Liver (tissue), 9 donors: ENCODE results near the gene ORAI2. TPM values are rescaled to one million over a fixed set of nuclear protein-coding genes. Genes with fewer than 3 reads are reported as not detected.
"Not testable (repeated sequence)": the region's sequence is repeated elsewhere in the genome, so short reads cannot be mapped to it uniquely, and the experiment has no call there.

Experiments used
- DNase-seq: peaks from one replicate; pipeline ENCODE4 v3.0.0-alpha.2; 2017; ENCODE audit warnings: low spot score
- H3K27ac ChIP-seq, 2 donors: one replicate each; pipeline ENCODE4 v1.7.0; 2013; ENCODE audit warnings: inconsistent platforms in 2 of 2, low read length in 2 of 2, control low read depth in 1 of 2, low read depth in 1 of 2, mild to moderate bottlenecking in 1 of 2
- H3K27me3 ChIP-seq, 4 donors: one replicate each; pipeline versions ENCODE4 v1.6.1 to v1.7.0; 2013; ENCODE audit warnings: low read length in 3 of 4, inconsistent platforms in 1 of 4, mild to moderate bottlenecking in 1 of 4, moderate library complexity in 1 of 4; ENCODE audit not compliant: control insufficient read depth in 4 of 4, insufficient read depth in 4 of 4
- H3K36me3 ChIP-seq, 4 donors: one replicate each; pipeline versions ENCODE4 v1.6.1 to v1.7.0; 2013; ENCODE audit warnings: low read length in 3 of 4, mild to moderate bottlenecking in 3 of 4, low read depth in 1 of 4, moderate library complexity in 1 of 4; ENCODE audit not compliant: control insufficient read depth in 4 of 4, insufficient read depth in 3 of 4
- H3K4me1 ChIP-seq, 4 donors: one replicate each; pipeline versions ENCODE4 v1.6.1 to v1.7.0; 2013; ENCODE audit warnings: low read length in 3 of 4, mild to moderate bottlenecking in 3 of 4, moderate library complexity in 1 of 4; ENCODE audit not compliant: control insufficient read depth in 4 of 4, insufficient read depth in 4 of 4
- H3K4me3 ChIP-seq, 3 donors: one replicate each; pipeline versions ENCODE4 v1.6.1 to v1.7.0; 2013; ENCODE audit warnings: low read length in 3 of 3, control low read depth in 1 of 3, low read depth in 1 of 3, mild to moderate bottlenecking in 1 of 3
- H3K9ac ChIP-seq, 2 donors: one replicate each; pipeline ENCODE4 v1.7.0; 2013; ENCODE audit warnings: low read length in 2 of 2, mild to moderate bottlenecking in 2 of 2, moderate library complexity in 2 of 2, control low read depth in 1 of 2, low read depth in 1 of 2
- H3K9me3 ChIP-seq, 4 donors: one replicate each; pipeline versions ENCODE4 v1.6.1 to v1.7.0; 2013; ENCODE audit warnings: low read length in 3 of 4; ENCODE audit not compliant: control insufficient read depth in 4 of 4
- ATF3 ChIP-seq: IDR thresholded peaks from 2 replicates; pipeline ENCODE4 v1.6.1; 2016; ENCODE audit warnings: antibody characterized with exemption
- CTCF ChIP-seq: fragments of 150-350 bp; IDR thresholded peaks from 2 replicates; pipeline ENCODE4 v1.5.1; 2017; ENCODE audit warnings: improper control_type of control experiment, low read depth, low read length; ENCODE audit not compliant: missing input control
- EGR1 ChIP-seq, 2 donors: IDR thresholded peaks; 2 replicates each; pipeline ENCODE4 v1.6.1; 2016 to 2018; ENCODE audit warnings: antibody characterized with exemption in 2 of 2, low read depth in 2 of 2
- FOXA1 ChIP-seq: IDR thresholded peaks from 2 replicates; pipeline ENCODE4 v1.6.1; 2016; ENCODE audit warnings: antibody characterized with exemption
- FOXA2 ChIP-seq: IDR thresholded peaks from 2 replicates; pipeline ENCODE4 v1.6.1; 2016; ENCODE audit warnings: antibody characterized with exemption
- GABPA ChIP-seq, 2 donors: IDR thresholded peaks in 1 of 2; conservative IDR thresholded peaks in 1 of 2; 2 replicates each; pipeline ENCODE4 v1.6.1; 2016; ENCODE audit warnings: antibody characterized with exemption in 2 of 2, mild to moderate bottlenecking in 1 of 2, moderate library complexity in 1 of 2
- HNF4A ChIP-seq, 2 donors: conservative IDR thresholded peaks; 2 replicates each; pipeline ENCODE4 v1.6.1; 2016; ENCODE audit warnings: antibody characterized with exemption in 2 of 2, mild to moderate bottlenecking in 2 of 2
- HNF4G ChIP-seq: IDR thresholded peaks from 2 replicates; pipeline ENCODE4 v1.6.1; 2016; ENCODE audit warnings: antibody characterized with exemption
- JUND ChIP-seq, 2 donors: IDR thresholded peaks; 2 replicates each; pipeline ENCODE4 v1.6.1; 2016; ENCODE audit warnings: antibody characterized with exemption in 2 of 2
- MAX ChIP-seq: IDR thresholded peaks from 2 replicates; pipeline ENCODE4 v1.6.1; 2016; ENCODE audit warnings: antibody characterized with exemption
- NR2F2 ChIP-seq: IDR thresholded peaks from 2 replicates; pipeline ENCODE4 v1.6.1; 2016; ENCODE audit warnings: antibody characterized with exemption
- RAD21 ChIP-seq, 2 donors: IDR thresholded peaks; 2 replicates each; pipeline ENCODE4 v1.6.1; 2016; ENCODE audit warnings: antibody characterized with exemption in 2 of 2, mild to moderate bottlenecking in 2 of 2
- REST ChIP-seq: IDR thresholded peaks from 2 replicates; pipeline ENCODE4 v1.6.1; 2016; ENCODE audit warnings: antibody characterized with exemption, mild to moderate bottlenecking
- RXRA ChIP-seq, 2 donors: IDR thresholded peaks; 2 replicates each; pipeline ENCODE4 v1.6.1; 2017 to 2018; ENCODE audit warnings: antibody characterized with exemption in 2 of 2, mild to moderate bottlenecking in 1 of 2
- SP1 ChIP-seq: IDR thresholded peaks from 2 replicates; pipeline ENCODE4 v1.6.1; 2018; ENCODE audit warnings: antibody characterized with exemption, mild to moderate bottlenecking
- TAF1 ChIP-seq: conservative IDR thresholded peaks from 2 replicates; pipeline ENCODE4 v1.6.1; 2016; ENCODE audit warnings: antibody characterized with exemption, mild to moderate bottlenecking
- YY1 ChIP-seq: IDR thresholded peaks from 2 replicates; pipeline ENCODE4 v1.6.1; 2016; ENCODE audit warnings: antibody characterized with exemption, mild to moderate bottlenecking
- WGBS: extraction: QIAGEN DNeasy Blood & Tissue Kit; methylation state at CpG from one replicate; pipeline ENCODE4 v1.1.7; 2013; 5-methylcytosine and 5-hydroxymethylcytosine counted together
- polyA plus RNA-seq, 2 donors: library from polyadenylated mRNA; stranded (reverse) in 1 of 2; unstranded in 1 of 2; fragments of 200-250 nt in 1 of 2; fragments of >200 nt in 1 of 2; fragmentation: Nextera tagmentation in 1 of 2; extraction: Ambion mirVana in 1 of 2; gene quantifications; one replicate each; pipeline versions ENCODE4 v1.2.1 to v1.2.3, GENCODE V29; 2013 to 2015
- total RNA-seq, 2 donors: library from RNA; depleted of rRNA; stranded (reverse); fragments of >200 nt; gene quantifications; one replicate each; pipeline ENCODE4 v1.2.3, GENCODE V29; 2014
- TF ChIP-seq, protein P1 (sequence below): IDR thresholded peaks from 2 replicates; pipeline ENCODE4 v1.6.1; 2016; ENCODE audit warnings: antibody characterized with exemption
- donor health status: healthy.
- donor health status: healthy.
- donor health status: healthy.
- donor health status: healthy.
- donor health status: healthy.

Gene ORAI2
- total and polyA plus RNA-seq, 4 donors: 1.3 to 10.3 (median 4.8) TPM

GRCh38 chr7:102454468-102454867 is 21.1 kb downstream of the ORAI2 start:
- Histone ChIP-seq H3K36me3 (peaks cover 6 to 34% (median 9%) of the 10 kb centered on the region in 4 donors), H3K4me3 (no peak overlapping the region), H3K9ac (no peak overlapping the region), H3K4me1 (no peaks in the 10 kb centered on the region), H3K27ac (no peak overlapping the region), H3K27me3 (no peaks in the 10 kb centered on the region), H3K9me3 (no peaks in the 10 kb centered on the region)
- no peak for TF ChIP-seq HNF4G
- no peak for TF ChIP-seq GABPA (IDR thresholded peaks at IDR 0.05 in 1 of 2, conservative IDR thresholded peaks at IDR 0.05 in 1 of 2)
- no peak for TF ChIP-seq EGR1 (IDR thresholded peaks at IDR 0.05; ENCODE audit: low read depth in 2 of 2)
- TF ChIP-seq FOXA2: no peak
- TF ChIP-seq NR2F2: no peak
- TF ChIP-seq JUND (IDR thresholded peaks at IDR 0.05): no peak
- no peak for TF ChIP-seq RAD21 (IDR thresholded peaks at IDR 0.05)
- TF ChIP-seq RXRA (IDR thresholded peaks at IDR 0.05): no peak
- no peak for TF ChIP-seq FOXA1
- TF ChIP-seq SP1: no peak
- TF ChIP-seq TAF1: no peak
- no peak for TF ChIP-seq YY1
- TF ChIP-seq CTCF: no peak
- no peak for TF ChIP-seq REST
- TF ChIP-seq MAX: no peak
- TF ChIP-seq ATF3: no peak
- TF ChIP-seq, protein P1, sequence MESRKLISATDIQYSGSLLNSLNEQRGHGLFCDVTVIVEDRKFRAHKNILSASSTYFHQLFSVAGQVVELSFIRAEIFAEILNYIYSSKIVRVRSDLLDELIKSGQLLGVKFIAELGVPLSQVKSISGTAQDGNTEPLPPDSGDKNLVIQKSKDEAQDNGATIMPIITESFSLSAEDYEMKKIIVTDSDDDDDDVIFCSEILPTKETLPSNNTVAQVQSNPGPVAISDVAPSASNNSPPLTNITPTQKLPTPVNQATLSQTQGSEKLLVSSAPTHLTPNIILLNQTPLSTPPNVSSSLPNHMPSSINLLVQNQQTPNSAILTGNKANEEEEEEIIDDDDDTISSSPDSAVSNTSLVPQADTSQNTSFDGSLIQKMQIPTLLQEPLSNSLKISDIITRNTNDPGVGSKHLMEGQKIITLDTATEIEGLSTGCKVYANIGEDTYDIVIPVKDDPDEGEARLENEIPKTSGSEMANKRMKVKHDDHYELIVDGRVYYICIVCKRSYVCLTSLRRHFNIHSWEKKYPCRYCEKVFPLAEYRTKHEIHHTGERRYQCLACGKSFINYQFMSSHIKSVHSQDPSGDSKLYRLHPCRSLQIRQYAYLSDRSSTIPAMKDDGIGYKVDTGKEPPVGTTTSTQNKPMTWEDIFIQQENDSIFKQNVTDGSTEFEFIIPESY: no peak
- TF ChIP-seq HNF4A (conservative IDR thresholded peaks at IDR 0.05): no peak
- 73% methylated on average over 12 of the region's 12 CpGs for WGBS
- no peak for DNase-seq

DNA sequence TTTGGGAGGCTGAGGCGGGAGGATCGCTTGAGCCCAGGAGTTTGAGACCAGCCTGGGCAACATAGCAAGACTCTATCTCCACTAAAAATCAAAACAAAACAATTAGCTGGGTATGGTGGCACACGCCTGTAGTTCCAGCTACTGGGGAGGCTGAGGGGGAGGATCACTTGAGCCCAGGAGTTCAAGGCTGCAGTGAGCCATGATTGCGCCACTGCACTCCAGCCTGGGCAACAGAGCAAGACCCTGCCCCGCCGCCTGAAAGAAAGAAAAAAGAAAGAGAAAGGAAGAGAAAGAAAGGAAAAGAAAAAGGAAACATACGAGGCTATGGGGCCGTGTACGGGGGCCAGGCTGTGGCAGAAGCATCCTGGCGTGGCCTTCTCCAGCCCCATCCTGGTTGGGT is 21.6 kb downstream of the ORAI2 start:
- H3K27ac ChIP-seq, H3K9me3 ChIP-seq, DNase-seq, H3K27me3 ChIP-seq, H3K4me3 ChIP-seq, H3K4me1 ChIP-seq, H3K9ac ChIP-seq: not testable (repeated sequence)
- H3K36me3 ChIP-seq: peaks cover 6 to 35% (median 9%) of the 10 kb centered on the region in 4 donors
- WGBS: 96% methylated on average over 10 of the region's 10 CpGs
